Pons (tissue), 1 donor: Measurements from ENCODE around the gene KIAA1217.

Experiments used
- DNase-seq: peaks from one replicate; pipeline ENCODE4 v3.0.0-alpha.2; 2016; ENCODE audit warnings: low spot score

KIAA1217 gene

GRCh38 chr10:24241536-24242040 is 32.6 kb downstream of the KIAA1217 start:
- no peak for DNase-seq

GRCh38 chr10:24242562-24242961 is 33.6 kb downstream of the KIAA1217 start:
- DNase-seq: no peak

- no peak for DNase-seq
These were observed 37.4 kb downstream of the KIAA1217 start for GRCh38 chr10:24246365-24246764.

GRCh38 chr10:24247841-24248240 is 38.9 kb downstream of the KIAA1217 start:
- no peak for DNase-seq

- no peak for DNase-seq
These were observed 41.0 kb downstream of the KIAA1217 start for GRCh38 chr10:24249829-24250415.

GRCh38 chr10:24251547-24251946 is 42.6 kb downstream of the KIAA1217 start:
- no peak for DNase-seq

- no peak for DNase-seq
These were observed 45.2 kb downstream of the KIAA1217 start for GRCh38 chr10:24254180-24254579.

- no peak for DNase-seq
These were observed 46.4 kb downstream of the KIAA1217 start for GRCh38 chr10:24255115-24255880.

GRCh38 chr10:24255881-24256311 is 47.0 kb downstream of the KIAA1217 start:
- DNase-seq: no peak

- DNase-seq: no peak
These were observed 47.7 kb downstream of the KIAA1217 start for GRCh38 chr10:24256619-24257107.

- DNase-seq: no peak
These were observed 48.6 kb downstream of the KIAA1217 start for GRCh38 chr10:24257588-24257987.

- no peak for DNase-seq
These were observed 50.6 kb downstream of the KIAA1217 start for GRCh38 chr10:24259365-24260130.

GRCh38 chr10:24261627-24262026 is 52.7 kb downstream of the KIAA1217 start:
- no peak for DNase-seq

- no peak for DNase-seq
These were observed 54.1 kb downstream of the KIAA1217 start for GRCh38 chr10:24262929-24263590.

GRCh38 chr10:24269476-24269875 is 60.5 kb downstream of the KIAA1217 start:
- no peak for DNase-seq

GRCh38 chr10:24272374-24272773 is 63.4 kb downstream of the KIAA1217 start:
- DNase-seq: no peak

- no peak for DNase-seq
These were observed 68.3 kb downstream of the KIAA1217 start for GRCh38 chr10:24277277-24277676.

GRCh38 chr10:24277771-24278170 is 68.8 kb downstream of the KIAA1217 start:
- DNase-seq: no peak

- DNase-seq: no peak
These were observed 69.4 kb downstream of the KIAA1217 start for GRCh38 chr10:24278176-24278889.

- no peak for DNase-seq
These were observed 70.2 kb downstream of the KIAA1217 start for GRCh38 chr10:24279166-24279565.

- DNase-seq: no peak
These were observed 78.7 kb downstream of the KIAA1217 start for GRCh38 chr10:24287559-24288195.
